Measurements from ENCODE around the gene OR51S1.
"Not testable (repeated sequence)": the region's sequence is repeated elsewhere in the genome, so short reads cannot be mapped to it uniquely, and the experiment has no call there.

Gene OR51S1

GRCh38 chr11:4848908-4849532, at the start of gene OR51S1:
Gene OR51S1 (minus strand): TSS chr11:4849208. CDS start chr11:4849208, 0 bp downstream.
- in situ Hi-C loops (cut with MboI; ENCODE audit: low sequenced_read_pairs), result no loop called here

DNA sequence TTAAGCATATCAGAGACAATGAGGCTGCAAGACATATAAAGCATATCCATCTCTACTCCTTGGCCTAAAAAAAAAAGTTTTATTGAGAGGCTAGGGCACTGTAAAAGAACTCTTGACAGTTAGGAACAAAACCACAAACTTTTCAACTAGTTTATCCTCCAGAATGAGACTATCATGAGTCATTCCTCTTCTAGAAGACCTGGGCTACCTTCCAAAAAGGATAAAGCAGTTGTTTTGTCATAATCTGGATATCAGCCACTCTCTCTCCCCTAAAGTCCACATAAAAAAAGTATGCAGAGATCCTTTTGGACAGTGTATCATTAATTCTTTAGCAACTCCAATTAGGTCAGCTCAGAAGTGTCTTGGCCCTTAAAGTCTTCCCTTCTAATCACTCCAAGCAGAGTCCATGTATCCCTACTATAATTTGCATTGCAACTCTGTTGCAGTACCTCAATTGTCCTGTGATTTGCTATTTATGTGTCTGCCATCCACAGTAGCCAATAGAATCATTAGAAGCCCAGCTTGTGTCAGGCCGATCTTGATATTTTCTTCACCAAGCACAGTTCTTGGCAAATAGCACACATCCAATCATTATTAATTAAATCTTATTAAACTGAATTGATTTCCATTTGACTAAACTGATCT, 43.1 kb upstream of the OR51S1 start:
- in situ Hi-C loops (cut with MboI; ENCODE audit: low sequenced_read_pairs), result no loop called here

- in situ Hi-C loops (cut with MboI; ENCODE audit: low sequenced_read_pairs), result no loop called here
Measured at GRCh38 chr11:4890279-4890678, 41.3 kb upstream of the OR51S1 start.

- in situ Hi-C loops (cut with MboI; ENCODE audit: low sequenced_read_pairs), result no loop called here
Measured at GRCh38 chr11:4887591-4887990, 38.6 kb upstream of the OR51S1 start.

DNA sequence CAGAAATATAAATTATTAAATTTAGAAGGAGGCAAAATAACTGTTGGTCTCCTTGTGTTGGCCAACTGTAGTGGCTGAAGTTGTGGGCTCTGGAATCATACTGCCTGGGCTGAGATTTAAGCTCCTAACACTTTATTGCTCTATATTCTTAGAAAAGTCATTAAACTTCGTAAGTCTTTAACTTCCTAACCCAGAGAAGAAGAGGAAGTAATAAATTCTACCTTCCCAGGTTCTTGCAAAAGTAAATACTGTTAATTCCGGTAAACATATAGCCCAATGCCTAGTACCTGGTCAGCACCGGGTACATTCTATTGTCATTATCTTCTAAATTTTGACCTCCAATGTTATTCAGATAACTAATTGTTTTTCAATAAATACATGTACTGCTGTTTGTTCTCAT, 37.2 kb upstream of the OR51S1 start:
- in situ Hi-C loops (cut with MboI; ENCODE audit: low sequenced_read_pairs), result no loop called here

DNA sequence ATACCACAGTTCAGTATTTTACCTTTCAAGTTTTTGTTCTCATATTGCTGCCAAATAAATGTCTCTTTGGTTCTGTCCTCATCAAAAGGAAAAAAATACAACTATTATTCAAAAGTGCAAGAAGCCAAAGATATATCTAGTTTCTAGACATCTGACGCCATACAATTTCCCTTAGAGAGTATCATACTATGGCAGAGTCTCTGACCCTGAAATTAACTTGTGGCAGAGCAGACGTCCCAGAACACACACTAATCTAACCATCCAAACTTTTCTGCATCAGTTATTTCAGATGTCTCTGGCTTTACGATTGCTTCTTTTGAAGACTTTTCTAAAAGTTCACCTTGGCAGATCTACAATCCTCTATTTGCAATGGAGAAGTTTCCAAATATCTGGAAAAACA, 35.4 kb upstream of the OR51S1 start:
- in situ Hi-C loops (cut with MboI; ENCODE audit: low sequenced_read_pairs), result no loop called here

DNA sequence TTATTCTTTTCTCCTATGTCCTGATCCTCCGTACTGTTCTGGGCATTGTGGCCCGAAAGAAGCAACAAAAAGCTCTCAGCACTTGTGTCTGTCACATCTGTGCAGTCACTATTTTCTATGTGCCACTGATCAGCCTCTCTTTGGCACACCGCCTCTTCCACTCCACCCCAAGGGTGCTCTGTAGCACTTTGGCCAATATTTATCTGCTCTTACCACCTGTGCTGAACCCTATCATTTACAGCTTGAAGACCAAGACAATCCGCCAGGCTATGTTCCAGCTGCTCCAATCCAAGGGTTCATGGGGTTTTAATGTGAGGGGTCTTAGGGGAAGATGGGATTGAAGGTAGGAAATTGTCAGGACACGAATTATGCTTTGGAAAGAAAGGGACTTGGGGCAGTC, 33.5 kb upstream of the OR51S1 start:
- in situ Hi-C loops (cut with MboI; ENCODE audit: low sequenced_read_pairs), result no loop called here

DNA sequence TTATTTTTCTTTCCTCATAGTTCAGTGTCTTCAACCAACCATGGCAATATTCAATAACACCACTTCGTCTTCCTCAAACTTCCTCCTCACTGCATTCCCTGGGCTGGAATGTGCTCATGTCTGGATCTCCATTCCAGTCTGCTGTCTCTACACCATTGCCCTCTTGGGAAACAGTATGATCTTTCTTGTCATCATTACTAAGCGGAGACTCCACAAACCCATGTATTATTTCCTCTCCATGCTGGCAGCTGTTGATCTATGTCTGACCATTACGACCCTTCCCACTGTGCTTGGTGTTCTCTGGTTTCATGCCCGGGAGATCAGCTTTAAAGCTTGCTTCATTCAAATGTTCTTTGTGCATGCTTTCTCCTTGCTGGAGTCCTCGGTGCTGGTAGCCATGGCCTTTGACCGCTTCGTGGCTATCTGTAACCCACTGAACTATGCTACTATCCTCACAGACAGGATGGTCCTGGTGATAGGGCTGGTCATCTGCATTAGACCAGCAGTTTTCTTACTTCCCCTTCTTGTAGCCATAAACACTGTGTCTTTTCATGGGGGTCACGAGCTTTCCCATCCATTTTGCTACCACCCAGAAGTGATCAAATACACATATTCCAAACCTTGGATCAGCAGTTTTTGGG, 33.0 kb upstream of the OR51S1 start, which contains the start of gene OR51T1:
Gene OR51T1, plus strand, starts transcription at position 41 of the 641 bp plus-strand sequence. Its CDS starts 0 bp downstream, at position 41.
- in situ Hi-C loops (cut with MboI; ENCODE audit: low sequenced_read_pairs), result no loop called here

GRCh38 chr11:4881188-4881587, 32.2 kb upstream of the OR51S1 start:
- in situ Hi-C loops (cut with MboI; ENCODE audit: low sequenced_read_pairs), result no loop called here

- in situ Hi-C loops (cut with MboI; ENCODE audit: low sequenced_read_pairs), result no loop called here
Measured at GRCh38 chr11:4865855-4866254, 16.8 kb upstream of the OR51S1 start.

DNA sequence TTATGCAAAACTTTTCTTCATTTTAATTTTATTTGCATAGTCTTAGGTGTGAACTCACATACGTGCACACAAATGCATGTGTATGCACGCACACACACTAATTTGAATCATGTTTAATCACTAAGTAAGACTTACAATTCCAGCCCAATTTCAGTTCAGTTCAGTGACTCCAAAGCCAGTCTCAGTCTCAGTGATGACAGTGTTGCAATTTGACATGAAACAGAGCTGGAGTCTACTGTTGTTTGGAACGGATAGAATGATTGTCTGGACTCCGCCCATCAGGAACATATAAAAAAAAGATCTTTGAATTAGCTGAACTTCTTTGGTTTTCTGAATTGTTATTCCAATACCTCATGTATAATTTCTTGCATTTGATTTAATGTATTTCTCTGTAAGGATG, 14.9 kb upstream of the OR51S1 start:
- in situ Hi-C loops (cut with MboI; ENCODE audit: low sequenced_read_pairs), result no loop called here

DNA sequence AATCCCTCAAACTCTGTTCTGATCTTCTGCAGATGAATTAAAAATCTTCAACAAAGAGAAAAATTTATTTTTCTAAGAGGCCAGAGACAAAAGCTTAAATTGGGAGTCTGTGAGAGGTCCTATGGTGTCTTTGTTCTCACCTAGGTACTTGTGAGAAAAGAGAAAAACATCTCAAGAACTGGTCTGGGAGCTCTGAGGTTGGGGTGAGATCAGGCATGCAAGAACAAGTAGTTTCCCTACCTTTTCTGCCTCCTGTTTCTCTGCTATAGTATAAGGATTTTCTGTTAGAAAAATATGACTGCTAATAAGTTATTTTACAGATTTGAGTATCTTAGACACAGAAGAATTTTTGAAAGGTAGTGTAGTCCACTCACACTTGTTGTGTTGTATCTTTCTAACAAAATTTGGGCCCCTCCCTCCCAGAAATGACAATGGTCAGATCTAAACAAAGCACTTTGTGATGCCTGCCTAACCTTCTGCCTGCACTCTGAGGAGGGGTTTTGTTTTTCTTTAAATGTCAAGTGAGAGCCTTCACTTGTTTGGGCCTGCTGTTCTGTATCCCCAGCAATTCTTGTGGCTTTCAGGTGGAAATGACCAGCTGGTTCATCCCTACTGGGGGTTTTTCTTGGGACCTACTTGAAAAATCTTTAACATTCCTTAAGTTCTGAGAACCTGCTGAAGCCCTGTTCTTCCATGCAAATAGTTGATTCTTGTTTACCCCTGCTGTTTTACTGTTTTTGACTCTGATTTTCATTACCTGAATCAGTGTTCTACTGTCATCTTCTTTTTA, 13.6 kb upstream of the OR51S1 start:
- in situ Hi-C loops (cut with MboI; ENCODE audit: low sequenced_read_pairs), result no loop called here

- in situ Hi-C loops (cut with MboI; ENCODE audit: low sequenced_read_pairs), result not testable (repeated sequence)
Measured at GRCh38 chr11:4854286-4854685, 5.3 kb upstream of the OR51S1 start.

DNA sequence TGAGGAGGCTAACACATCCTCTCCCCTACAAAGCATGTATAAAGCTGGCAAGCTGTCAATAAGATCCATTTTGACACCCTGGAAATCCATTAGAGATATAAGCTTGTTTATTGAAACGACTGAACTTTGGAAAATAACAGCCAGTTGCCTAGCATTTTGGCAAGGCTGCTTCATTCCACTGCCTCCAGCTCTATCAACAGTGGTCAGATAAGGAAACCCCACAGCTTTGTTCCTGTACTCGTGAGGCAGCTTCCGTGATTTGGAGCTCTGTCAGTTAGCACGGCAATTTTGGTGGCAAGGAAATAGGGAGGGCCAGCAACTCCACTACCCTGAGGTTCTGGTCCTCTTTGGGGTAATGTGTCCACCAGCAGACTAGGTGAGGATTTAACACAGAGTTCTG, 2.0 kb upstream of the OR51S1 start:
- in situ Hi-C loops (cut with MboI; ENCODE audit: low sequenced_read_pairs), result no loop called here

GRCh38 chr11:4839851-4840549, 9.0 kb downstream of the OR51S1 start:
- in situ Hi-C loops (cut with MboI; ENCODE audit: low sequenced_read_pairs), result no loop called here

DNA sequence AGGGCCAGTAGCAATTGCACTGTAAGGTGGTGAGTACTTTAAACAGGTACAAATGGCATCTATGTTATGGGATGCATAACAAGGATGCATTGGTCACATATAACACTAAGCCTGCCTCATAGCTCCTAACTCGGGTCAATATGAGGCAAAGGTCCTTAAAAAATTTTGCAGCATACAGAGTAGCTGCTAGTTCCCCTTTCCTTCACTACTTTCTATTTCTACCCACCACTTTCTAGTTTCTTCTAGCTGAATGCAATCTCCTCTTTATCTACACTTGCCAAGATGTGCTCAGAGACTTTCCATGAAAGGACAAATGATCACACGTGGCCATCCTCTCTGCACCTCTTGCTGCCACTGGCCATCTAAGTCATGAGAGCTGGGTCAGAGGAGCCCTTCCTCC, 18.1 kb downstream of the OR51S1 start:
- in situ Hi-C loops (cut with MboI; ENCODE audit: low sequenced_read_pairs), result no loop called here

- in situ Hi-C loops (cut with MboI; ENCODE audit: low sequenced_read_pairs), result no loop called here
Measured at GRCh38 chr11:4830346-4830745, 18.7 kb downstream of the OR51S1 start.

DNA sequence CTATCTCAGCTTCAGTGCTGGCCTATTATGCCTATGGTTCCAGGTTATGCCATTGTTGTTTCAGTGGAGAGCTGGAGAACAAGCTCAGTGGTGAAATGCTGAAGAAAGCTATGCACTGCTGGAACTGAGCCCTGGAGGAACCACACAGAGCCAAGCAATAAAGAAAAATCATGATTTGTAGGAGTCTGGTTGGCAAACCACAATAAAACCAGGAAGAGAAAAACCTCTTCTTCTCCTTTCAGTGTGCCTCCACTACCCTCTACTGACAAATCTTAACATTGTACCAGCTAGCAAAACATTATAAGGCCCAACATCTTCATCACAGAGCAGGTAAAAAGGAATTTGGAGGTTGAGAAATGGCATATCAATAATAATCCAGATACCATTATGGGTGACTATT, 22.6 kb downstream of the OR51S1 start:
- in situ Hi-C loops (cut with MboI; ENCODE audit: low sequenced_read_pairs), result no loop called here

DNA sequence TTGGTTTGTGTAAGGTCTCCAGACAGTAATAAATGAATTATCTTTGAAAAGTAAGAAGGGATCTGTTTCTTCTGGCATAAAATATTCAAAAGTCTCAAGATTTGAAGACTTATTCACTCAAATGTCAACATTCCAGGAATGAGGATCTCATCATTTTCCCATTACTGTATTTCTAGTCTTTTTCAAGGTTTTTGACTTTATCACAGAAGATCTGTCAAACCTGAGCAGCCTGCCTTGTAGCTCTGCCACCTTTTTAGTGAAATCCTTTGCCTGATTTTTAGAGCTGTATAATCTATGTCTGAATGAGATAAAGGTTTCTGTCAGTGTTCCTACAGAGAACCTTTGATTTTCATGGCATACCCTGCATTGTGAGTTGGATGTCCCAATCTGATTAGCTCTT, 23.9 kb downstream of the OR51S1 start:
- in situ Hi-C loops (cut with MboI; ENCODE audit: low sequenced_read_pairs), result no loop called here

- in situ Hi-C loops (cut with MboI; ENCODE audit: low sequenced_read_pairs), result no loop called here
Measured at GRCh38 chr11:4821021-4821420, 28.0 kb downstream of the OR51S1 start, which contains the start of gene OR51F2. Gene OR51F2 (plus strand): TSS chr11:4821321. CDS start chr11:4821422, 101 bp downstream.

DNA sequence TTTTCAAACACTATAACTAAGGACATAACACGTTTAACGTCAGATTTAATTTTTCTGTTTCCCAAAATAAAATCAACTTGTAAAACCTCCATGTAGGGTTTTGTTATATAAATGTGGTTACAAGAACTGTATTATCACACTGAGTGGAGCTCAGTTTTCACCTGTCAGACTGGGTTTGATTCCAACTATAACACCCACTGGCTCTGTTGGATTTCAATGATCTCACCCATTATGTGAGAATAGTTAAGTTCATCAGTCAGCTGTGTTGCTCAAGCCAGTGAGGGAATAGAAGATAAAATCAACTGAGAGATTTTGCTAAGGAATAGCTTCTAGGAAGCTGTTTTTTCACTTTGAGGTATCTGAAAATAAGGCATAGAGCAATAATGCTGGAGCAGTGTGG, 39.8 kb downstream of the OR51S1 start:
- in situ Hi-C loops (cut with MboI; ENCODE audit: low sequenced_read_pairs), result no loop called here

Data from HL-60/S4 treated with retinoic acid at 250 ng/mL for 4 days and 3 days (cell line).